ENCODE data around the gene PLA2G4E. TPM values are rescaled to one million over a fixed set of nuclear protein-coding genes. Genes with fewer than 3 reads are reported as not detected.

The PLA2G4E gene
- total RNA-seq: not detected in 2 replicates

GRCh38 chr15:42020713-42021273 is at the start of gene PLA2G4E:
Gene PLA2G4E (minus strand): TSS chr15:42021042. CDS start chr15:42021030, 12 bp downstream.

GRCh38 chr15:41972253-41973242 is 48.3 kb downstream of the PLA2G4E start, which contains the start of gene EHD4:
Gene EHD4 (minus strand): TSS chr15:41972557. CDS start chr15:41972494, 63 bp downstream.

Other genes with a start within 250 kb of the PLA2G4E start
- gene MAPKBP1, start 246.6 kb downstream of the PLA2G4E start, total RNA-seq: 11.0 and 11.9 TPM in 2 replicates
- 3.0 and 9.3 TPM in 2 replicates for gene JMJD7, start 192.9 kb downstream of the PLA2G4E start, total RNA-seq
- 2.4 TPM in 1 of 2 replicates, not detected in the other for gene PLA2G4B, start 182.2 kb downstream of the PLA2G4E start, total RNA-seq
- gene SPTBN5, start 127.0 kb downstream of the PLA2G4E start, total RNA-seq: under 0.01 and 0.25 TPM in 2 replicates
- 23.6 and 39.1 TPM in 2 replicates for gene EHD4, start 48.5 kb downstream of the PLA2G4E start, total RNA-seq
- not detected in 2 replicates for gene PLA2G4D, start 73.5 kb upstream of the PLA2G4E start, total RNA-seq
- not detected in 2 replicates for gene PLA2G4F, start 135.6 kb upstream of the PLA2G4E start, total RNA-seq
- gene VPS39, start 187.3 kb upstream of the PLA2G4E start, total RNA-seq: 24.0 and 42.1 TPM in 2 replicates

All from mesangial cell (primary cell).